ENCODE measurements around the gene TRPT1.

TRPT1 gene

DNA sequence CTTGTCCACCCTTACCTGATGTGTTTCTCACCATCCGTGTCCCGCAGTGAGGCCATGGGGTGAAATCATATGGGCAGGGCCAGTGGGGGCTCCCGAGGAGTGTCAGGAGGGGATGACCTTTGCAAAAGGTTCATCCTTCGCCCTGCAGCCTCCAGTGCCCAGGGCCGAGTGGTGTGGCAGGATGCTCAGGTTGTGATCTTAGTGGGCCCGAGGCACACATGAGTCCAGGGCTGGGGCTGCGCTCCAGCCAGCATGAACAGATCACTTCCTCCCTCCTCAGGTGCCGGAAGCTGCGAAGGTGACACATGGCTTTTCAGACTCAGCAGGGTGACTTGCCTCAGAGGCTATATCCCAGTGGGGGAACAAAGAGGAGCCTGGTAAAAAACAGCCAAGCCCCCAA lies 12.1 kb upstream of the TRPT1 start:
- Histone ChIP-seq H3K4me3 (replicated peaks; ENCODE audit: insufficient read depth, low read length) (no peak overlapping the region), H3K27me3 (ENCODE audit: insufficient read depth, poor library complexity, severe bottlenecking) (no peaks in the 10 kb centered on the region), H3K27ac (replicated peaks) (peak overlapping the region; percentile 97)
- DNase-seq (ENCODE audit: low read depth in 1 of 2, low spot score in 1 of 2) = peak in 1 of 2 experiments; percentile 70
- TF ChIP-seq, protein P1, sequence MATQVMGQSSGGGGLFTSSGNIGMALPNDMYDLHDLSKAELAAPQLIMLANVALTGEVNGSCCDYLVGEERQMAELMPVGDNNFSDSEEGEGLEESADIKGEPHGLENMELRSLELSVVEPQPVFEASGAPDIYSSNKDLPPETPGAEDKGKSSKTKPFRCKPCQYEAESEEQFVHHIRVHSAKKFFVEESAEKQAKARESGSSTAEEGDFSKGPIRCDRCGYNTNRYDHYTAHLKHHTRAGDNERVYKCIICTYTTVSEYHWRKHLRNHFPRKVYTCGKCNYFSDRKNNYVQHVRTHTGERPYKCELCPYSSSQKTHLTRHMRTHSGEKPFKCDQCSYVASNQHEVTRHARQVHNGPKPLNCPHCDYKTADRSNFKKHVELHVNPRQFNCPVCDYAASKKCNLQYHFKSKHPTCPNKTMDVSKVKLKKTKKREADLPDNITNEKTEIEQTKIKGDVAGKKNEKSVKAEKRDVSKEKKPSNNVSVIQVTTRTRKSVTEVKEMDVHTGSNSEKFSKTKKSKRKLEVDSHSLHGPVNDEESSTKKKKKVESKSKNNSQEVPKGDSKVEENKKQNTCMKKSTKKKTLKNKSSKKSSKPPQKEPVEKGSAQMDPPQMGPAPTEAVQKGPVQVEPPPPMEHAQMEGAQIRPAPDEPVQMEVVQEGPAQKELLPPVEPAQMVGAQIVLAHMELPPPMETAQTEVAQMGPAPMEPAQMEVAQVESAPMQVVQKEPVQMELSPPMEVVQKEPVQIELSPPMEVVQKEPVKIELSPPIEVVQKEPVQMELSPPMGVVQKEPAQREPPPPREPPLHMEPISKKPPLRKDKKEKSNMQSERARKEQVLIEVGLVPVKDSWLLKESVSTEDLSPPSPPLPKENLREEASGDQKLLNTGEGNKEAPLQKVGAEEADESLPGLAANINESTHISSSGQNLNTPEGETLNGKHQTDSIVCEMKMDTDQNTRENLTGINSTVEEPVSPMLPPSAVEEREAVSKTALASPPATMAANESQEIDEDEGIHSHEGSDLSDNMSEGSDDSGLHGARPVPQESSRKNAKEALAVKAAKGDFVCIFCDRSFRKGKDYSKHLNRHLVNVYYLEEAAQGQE (IDR thresholded peaks at IDR 0.05; ENCODE audit: insufficient replicate concordance, low read depth) = no peak
- TF ChIP-seq SPI1 (IDR thresholded peaks at IDR 0.05; ENCODE audit: borderline replicate concordance, low read depth) (peak; percentile 78), POLR2AphosphoS5 (IDR thresholded peaks at IDR 0.05; ENCODE audit: low read depth) (no peak)

- no peak for DNase-seq (ENCODE audit: low read depth in 1 of 2, low spot score in 1 of 2)
- H3K4me3 ChIP-seq (replicated peaks; ENCODE audit: insufficient read depth, low read length) = no peak overlapping the region
- no peaks in the 10 kb centered on the region for H3K27me3 ChIP-seq (ENCODE audit: insufficient read depth, poor library complexity, severe bottlenecking)
- TF ChIP-seq, protein P2, sequence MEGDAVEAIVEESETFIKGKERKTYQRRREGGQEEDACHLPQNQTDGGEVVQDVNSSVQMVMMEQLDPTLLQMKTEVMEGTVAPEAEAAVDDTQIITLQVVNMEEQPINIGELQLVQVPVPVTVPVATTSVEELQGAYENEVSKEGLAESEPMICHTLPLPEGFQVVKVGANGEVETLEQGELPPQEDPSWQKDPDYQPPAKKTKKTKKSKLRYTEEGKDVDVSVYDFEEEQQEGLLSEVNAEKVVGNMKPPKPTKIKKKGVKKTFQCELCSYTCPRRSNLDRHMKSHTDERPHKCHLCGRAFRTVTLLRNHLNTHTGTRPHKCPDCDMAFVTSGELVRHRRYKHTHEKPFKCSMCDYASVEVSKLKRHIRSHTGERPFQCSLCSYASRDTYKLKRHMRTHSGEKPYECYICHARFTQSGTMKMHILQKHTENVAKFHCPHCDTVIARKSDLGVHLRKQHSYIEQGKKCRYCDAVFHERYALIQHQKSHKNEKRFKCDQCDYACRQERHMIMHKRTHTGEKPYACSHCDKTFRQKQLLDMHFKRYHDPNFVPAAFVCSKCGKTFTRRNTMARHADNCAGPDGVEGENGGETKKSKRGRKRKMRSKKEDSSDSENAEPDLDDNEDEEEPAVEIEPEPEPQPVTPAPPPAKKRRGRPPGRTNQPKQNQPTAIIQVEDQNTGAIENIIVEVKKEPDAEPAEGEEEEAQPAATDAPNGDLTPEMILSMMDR (IDR thresholded peaks at IDR 0.05; ENCODE audit: insufficient read depth, low read length) = no peak
- TF ChIP-seq POLR2AphosphoS5 (IDR thresholded peaks at IDR 0.05; ENCODE audit: low read depth) = no peak
- TF ChIP-seq GABPA (IDR thresholded peaks at IDR 0.05; ENCODE audit: low read depth) = no peak
- TF ChIP-seq, protein P1 (IDR thresholded peaks at IDR 0.05; ENCODE audit: insufficient replicate concordance, low read depth) = no peak
- no peak for TF ChIP-seq SPI1 (IDR thresholded peaks at IDR 0.05; ENCODE audit: borderline replicate concordance, low read depth)
- H3K27ac ChIP-seq (replicated peaks) = peak overlapping the region; percentile 97
Observed at GRCh38 chr11:64237484-64237951, 11.5 kb upstream of the TRPT1 start.

DNA sequence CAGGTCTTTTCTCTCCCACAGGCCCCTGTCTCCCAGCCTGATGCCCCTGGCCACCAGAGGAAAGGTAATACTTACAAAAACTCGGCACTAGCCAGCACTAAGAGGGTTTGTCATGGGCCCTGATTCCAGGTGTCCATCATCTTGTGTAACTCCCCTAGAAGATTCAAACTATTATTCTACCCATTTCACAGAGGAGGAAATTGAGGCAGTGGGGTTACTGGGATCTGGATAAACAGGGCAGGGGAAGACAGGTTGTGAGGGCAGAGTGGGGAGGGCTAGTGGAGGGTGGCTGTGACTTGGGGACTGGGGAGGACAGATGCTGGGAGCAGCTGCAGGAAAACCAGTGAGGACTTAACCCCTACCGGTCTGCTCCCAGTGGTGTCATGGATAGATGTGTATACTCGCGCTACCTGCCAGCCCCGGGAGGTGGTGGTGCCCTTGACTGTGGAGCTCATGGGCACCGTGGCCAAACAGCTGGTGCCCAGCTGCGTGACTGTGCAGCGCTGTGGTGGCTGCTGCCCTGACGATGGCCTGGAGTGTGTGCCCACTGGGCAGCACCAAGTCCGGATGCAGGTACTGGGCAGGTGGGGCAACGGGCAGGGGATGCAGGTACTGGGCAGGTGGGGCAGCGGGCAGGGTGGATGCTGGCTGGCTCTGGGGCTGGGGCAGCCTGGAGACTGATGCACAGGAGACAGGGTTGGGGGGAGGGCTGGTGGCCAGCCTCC lies 9.6 kb upstream of the TRPT1 start:
- no peak for DNase-seq (ENCODE audit: low read depth in 1 of 2, low spot score in 1 of 2)
- Histone ChIP-seq H3K27me3 (ENCODE audit: insufficient read depth, poor library complexity, severe bottlenecking) (no peaks in the 10 kb centered on the region), H3K27ac (replicated peaks) (no peak overlapping the region), H3K4me3 (replicated peaks; ENCODE audit: insufficient read depth, low read length) (peak overlapping the region; percentile 53)
- TF ChIP-seq, protein P1 (IDR thresholded peaks at IDR 0.05; ENCODE audit: insufficient replicate concordance, low read depth) = no peak
- TF ChIP-seq, protein P2 (IDR thresholded peaks at IDR 0.05; ENCODE audit: insufficient read depth, low read length) = no peak
- no peak for TF ChIP-seq POLR2AphosphoS5 (IDR thresholded peaks at IDR 0.05; ENCODE audit: low read depth)
- no peak for TF ChIP-seq SPI1 (IDR thresholded peaks at IDR 0.05; ENCODE audit: borderline replicate concordance, low read depth)
- TF ChIP-seq GABPA (IDR thresholded peaks at IDR 0.05; ENCODE audit: low read depth) = no peak

Measured in HL-60 (cell line).